Measurements from ENCODE around the gene NGRN.

Gene NGRN

GRCh38 chr15:90318591-90318990 lies 53.1 kb downstream of the NGRN start:
- no peak for TF ChIP-seq POU6F1 (CRISPR knock-in tag; IDR thresholded peaks at IDR 0.05; ENCODE audit: borderline replicate concordance, low read depth)
- no peak for TF ChIP-seq TCF4 (CRISPR knock-in tag; IDR thresholded peaks at IDR 0.05; ENCODE audit: borderline replicate concordance)
- no peak for TF ChIP-seq ISL1 (CRISPR knock-in tag; IDR thresholded peaks at IDR 0.05)
- no peak for TF ChIP-seq BACH2 (CRISPR knock-in tag; IDR thresholded peaks at IDR 0.05; ENCODE audit: borderline replicate concordance)
- no peak for TF ChIP-seq GLIS3 (CRISPR knock-in tag; IDR thresholded peaks at IDR 0.05)
- TF ChIP-seq ZFP30 (CRISPR knock-in tag; IDR thresholded peaks at IDR 0.05) = no peak
- TF ChIP-seq ZC3H10 (CRISPR knock-in tag; IDR thresholded peaks at IDR 0.05) = no peak
- no peak for TF ChIP-seq ZNF8 (CRISPR knock-in tag; IDR thresholded peaks at IDR 0.05)
- TF ChIP-seq ZNF70 (CRISPR knock-in tag; IDR thresholded peaks at IDR 0.05) = no peak
- no peak for TF ChIP-seq PPARA (CRISPR knock-in tag; IDR thresholded peaks at IDR 0.05; ENCODE audit: borderline replicate concordance)
- TF ChIP-seq CREB5 (CRISPR knock-in tag; IDR thresholded peaks at IDR 0.05; ENCODE audit: low read depth) = no peak
- no peak for TF ChIP-seq RARB (CRISPR knock-in tag; IDR thresholded peaks at IDR 0.05)
- no peak for TF ChIP-seq TSHZ2 (CRISPR knock-in tag; IDR thresholded peaks at IDR 0.05)
- TF ChIP-seq ZNF565 (CRISPR knock-in tag; conservative IDR thresholded peaks at IDR 0.05; ENCODE audit: low read depth) = no peak
- ATAC-seq = no peak

- peak; percentile 99 for ATAC-seq
- no peak for TF ChIP-seq ISL1 (CRISPR knock-in tag; IDR thresholded peaks at IDR 0.05)
- no peak for TF ChIP-seq ZFP30 (CRISPR knock-in tag; IDR thresholded peaks at IDR 0.05)
- no peak for TF ChIP-seq TCF4 (CRISPR knock-in tag; IDR thresholded peaks at IDR 0.05; ENCODE audit: borderline replicate concordance)
- TF ChIP-seq CREB5 (CRISPR knock-in tag; IDR thresholded peaks at IDR 0.05; ENCODE audit: low read depth) = no peak
These were observed 54.8 kb downstream of the NGRN start for GRCh38 chr15:90320062-90320884.

- ATAC-seq = no peak
- no peak for TF ChIP-seq ZNF70 (CRISPR knock-in tag; IDR thresholded peaks at IDR 0.05)
- TF ChIP-seq CREB5 (CRISPR knock-in tag; IDR thresholded peaks at IDR 0.05; ENCODE audit: low read depth) = no peak
- TF ChIP-seq ISL1 (CRISPR knock-in tag; IDR thresholded peaks at IDR 0.05) = no peak
- TF ChIP-seq ZFP30 (CRISPR knock-in tag; IDR thresholded peaks at IDR 0.05) = no peak
- TF ChIP-seq OSR1 (CRISPR knock-in tag; IDR thresholded peaks at IDR 0.05) = no peak
- TF ChIP-seq, protein P1, sequence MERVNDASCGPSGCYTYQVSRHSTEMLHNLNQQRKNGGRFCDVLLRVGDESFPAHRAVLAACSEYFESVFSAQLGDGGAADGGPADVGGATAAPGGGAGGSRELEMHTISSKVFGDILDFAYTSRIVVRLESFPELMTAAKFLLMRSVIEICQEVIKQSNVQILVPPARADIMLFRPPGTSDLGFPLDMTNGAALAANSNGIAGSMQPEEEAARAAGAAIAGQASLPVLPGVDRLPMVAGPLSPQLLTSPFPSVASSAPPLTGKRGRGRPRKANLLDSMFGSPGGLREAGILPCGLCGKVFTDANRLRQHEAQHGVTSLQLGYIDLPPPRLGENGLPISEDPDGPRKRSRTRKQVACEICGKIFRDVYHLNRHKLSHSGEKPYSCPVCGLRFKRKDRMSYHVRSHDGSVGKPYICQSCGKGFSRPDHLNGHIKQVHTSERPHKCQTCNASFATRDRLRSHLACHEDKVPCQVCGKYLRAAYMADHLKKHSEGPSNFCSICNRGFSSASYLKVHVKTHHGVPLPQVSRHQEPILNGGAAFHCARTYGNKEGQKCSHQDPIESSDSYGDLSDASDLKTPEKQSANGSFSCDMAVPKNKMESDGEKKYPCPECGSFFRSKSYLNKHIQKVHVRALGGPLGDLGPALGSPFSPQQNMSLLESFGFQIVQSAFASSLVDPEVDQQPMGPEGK (CRISPR knock-in tag; IDR thresholded peaks at IDR 0.05; ENCODE audit: borderline replicate concordance) = no peak
- no peak for TF ChIP-seq ZFP3 (CRISPR knock-in tag; IDR thresholded peaks at IDR 0.05)
- TF ChIP-seq GLIS3 (CRISPR knock-in tag; IDR thresholded peaks at IDR 0.05) = no peak
- no peak for TF ChIP-seq TCF4 (CRISPR knock-in tag; IDR thresholded peaks at IDR 0.05; ENCODE audit: borderline replicate concordance)
These were observed 55.4 kb downstream of the NGRN start for GRCh38 chr15:90320885-90321278.

Data from SK-N-SH treated with all-trans-retinoic acid at 6 μM for 48 hours (cell line).